GM12892 (cell line): ENCODE data around the gene RAB6B.

Experiments used
- POLR2A ChIP-seq: IDR thresholded peaks from 2 replicates; pipeline ENCODE4 v1.6.1; 2011; ENCODE audit warnings: low read depth, low read length, control low read depth
- TAF1 ChIP-seq: IDR thresholded peaks from 2 replicates; pipeline ENCODE4 v1.6.1; 2011; ENCODE audit warnings: low read depth, mild to moderate bottlenecking, control low read depth, low read length, borderline replicate concordance

- TF ChIP-seq POLR2A (no peak), TAF1 (no peak)
Observed at GRCh38 chr3:133880287-133880686, 15.4 kb downstream of the RAB6B start.
